IPS-NIHi7 (cell line): ENCODE measurements around the gene FGF21.
"Not testable (repeated sequence)": the region's sequence is repeated elsewhere in the genome, so short reads cannot be mapped to it uniquely, and the experiment has no call there.

Source experiments
- DNase-seq: peaks from one replicate; pipeline ENCODE4 v3.0.0; 2012; ENCODE audit warnings: mixed read lengths; ENCODE audit errors: extremely low spot score

FGF21 gene

DNA sequence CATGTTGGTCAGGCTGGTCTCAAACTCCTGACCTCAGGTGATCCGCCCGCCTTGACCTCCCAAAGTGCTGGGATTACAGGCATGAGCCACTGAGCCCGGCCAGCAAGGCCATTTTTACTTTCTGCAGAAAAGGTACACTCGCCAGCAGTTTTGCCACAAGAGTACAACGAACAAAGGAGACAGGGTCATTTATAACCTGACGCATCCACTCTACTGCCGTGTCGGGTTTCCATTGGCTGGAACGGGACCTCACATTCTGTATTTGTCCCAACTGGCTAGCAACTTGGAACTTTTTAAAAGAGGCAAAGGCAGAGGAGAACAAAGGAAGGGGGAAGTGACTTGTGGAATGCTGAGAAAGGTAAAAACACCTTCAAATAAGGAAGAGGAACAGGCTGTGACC, 32.0 kb downstream of the FGF21 start:
- DNase-seq: not testable (repeated sequence)

GRCh38 chr19:48793271-48793670, 37.9 kb downstream of the FGF21 start:
- DNase-seq: no peak

GRCh38 chr19:48794291-48794690, 39.0 kb downstream of the FGF21 start:
- DNase-seq: no peak

DNA sequence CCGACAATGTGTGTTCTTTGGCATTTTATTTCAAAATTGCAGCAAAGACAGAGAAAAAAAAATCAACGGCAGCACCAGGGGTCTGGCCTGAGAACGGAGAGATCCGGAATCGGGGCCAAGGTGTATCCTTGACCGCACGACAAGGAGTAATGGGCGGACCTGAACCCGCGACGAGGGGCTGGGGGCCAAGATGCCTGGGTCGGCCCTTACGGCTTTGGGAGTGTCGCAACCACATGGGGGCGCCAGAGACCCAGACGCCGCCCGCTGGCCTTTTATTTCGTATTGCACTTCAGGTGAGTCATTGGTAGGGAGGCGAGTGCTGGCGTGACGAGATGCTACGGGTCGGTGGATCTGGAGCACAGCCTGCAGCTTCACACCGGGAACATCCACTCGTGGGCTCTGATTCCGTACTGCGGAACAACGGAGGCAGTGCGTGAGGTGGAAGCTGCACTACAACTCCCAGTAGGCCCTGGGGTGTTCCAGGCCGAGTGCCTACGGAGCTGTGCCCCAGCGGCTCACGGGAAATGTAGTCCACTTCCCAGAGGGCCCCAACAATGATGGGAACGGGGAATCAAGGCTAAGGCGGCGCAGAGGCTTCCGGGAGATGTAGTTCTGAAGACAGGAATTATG, 39.8 kb downstream of the FGF21 start:
- DNase-seq: peak; percentile 97

- DNase-seq: no peak
These were observed 40.4 kb downstream of the FGF21 start for GRCh38 chr19:48795685-48796070.

- no peak for DNase-seq
These were observed 41.2 kb downstream of the FGF21 start for GRCh38 chr19:48796298-48797083.

GRCh38 chr19:48797103-48797502, 41.8 kb downstream of the FGF21 start:
- DNase-seq: no peak

GRCh38 chr19:48798937-48799336, 43.6 kb downstream of the FGF21 start:
- peak; percentile 40 for DNase-seq

- no peak for DNase-seq
These were observed 44.3 kb downstream of the FGF21 start for GRCh38 chr19:48799358-48800300.

GRCh38 chr19:48802623-48803022, 47.3 kb downstream of the FGF21 start:
- DNase-seq: no peak

- DNase-seq: no peak
These were observed 49.2 kb downstream of the FGF21 start for GRCh38 chr19:48804496-48804895.

- DNase-seq: no peak
These were observed 50.1 kb downstream of the FGF21 start for GRCh38 chr19:48805452-48805851.

GRCh38 chr19:48806518-48806817, 51.1 kb downstream of the FGF21 start:
- DNase-seq: peak; percentile 79

DNA sequence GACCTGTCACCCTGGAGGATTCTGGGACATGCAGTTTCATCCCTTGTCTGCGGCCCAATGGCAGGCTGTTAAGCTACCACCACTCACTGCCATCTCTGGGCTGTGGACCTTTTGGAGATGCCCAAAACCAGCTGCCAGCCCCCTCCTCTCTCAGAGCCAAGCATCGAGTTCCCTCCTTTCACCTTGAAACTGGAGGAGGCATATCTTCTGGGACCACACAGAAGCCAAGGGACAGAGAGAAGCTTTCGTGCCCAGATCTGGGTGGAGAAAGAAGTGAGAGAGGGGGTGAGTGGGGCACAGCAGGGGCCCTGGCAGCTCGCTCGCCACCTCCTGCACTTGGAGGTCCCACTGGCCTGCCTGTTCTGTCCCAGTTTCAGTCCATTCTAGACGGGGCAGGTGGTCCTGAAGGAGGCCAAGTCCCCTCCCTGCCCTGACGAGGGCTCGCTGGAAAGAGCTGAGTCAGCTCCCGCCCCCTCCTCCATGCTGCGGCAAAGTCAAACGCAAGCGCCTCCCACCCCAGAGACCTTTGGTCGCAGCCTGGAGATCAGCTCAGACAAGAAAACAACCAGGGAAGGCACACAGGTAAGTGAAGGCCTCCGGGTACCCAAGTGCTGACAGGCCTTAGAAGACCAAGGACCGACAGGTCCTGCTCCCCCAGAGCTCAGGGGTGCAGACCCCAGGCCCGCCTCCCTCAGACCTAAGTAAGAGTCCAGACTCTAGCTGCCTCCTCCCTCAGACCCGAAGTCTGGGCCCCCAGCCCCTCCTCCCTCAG, 51.7 kb downstream of the FGF21 start:
- DNase-seq: peak; percentile 58

- DNase-seq: no peak
These were observed 52.4 kb downstream of the FGF21 start for GRCh38 chr19:48807590-48808308.
